A673 (cell line): ENCODE data around the gene PCDH11Y. TPM values are rescaled to one million over a fixed set of nuclear protein-coding genes. Genes with fewer than 3 reads are reported as not detected.
A peak's percentile ranks its signal among the peaks of the same experiment; 100 is the strongest.
"Not testable (repeated sequence)": the region's sequence is repeated elsewhere in the genome, so short reads cannot be mapped to it uniquely, and the experiment has no call there.

Experiments
- Bru-seq: library from RNA; stranded (reverse); fragments of 400-500 nt; gene quantifications from one replicate; lab custom pipeline; 2021; lab: Mats Ljungman, UMichigan
- BruChase-seq, 2 experiments: library from RNA; stranded (reverse); fragments of 400-500 nt; gene quantifications; one replicate each; lab custom pipeline; 2021; lab: Mats Ljungman, UMichigan
- BruUV-seq: library from RNA; stranded (reverse); fragments of 400-500 nt; replicated peaks from 2 replicates; lab custom pipeline; 2021; lab: Mats Ljungman, UMichigan
- CTCF ChIA-PET: fragments of 300-600 bp; sonication (Branson Sonifier 250); formaldehyde crosslinking; loops from one replicate; lab custom pipeline; 2022; ENCODE audit warnings: antibody characterized with exemption; lab: Charles Lee
- POLR2A ChIA-PET: fragments of 300-600 bp; sonication (Branson Sonifier 250); formaldehyde crosslinking; loops from one replicate; lab custom pipeline; 2022; ENCODE audit warnings: antibody characterized with exemption; ENCODE audit not compliant: low non-redundant PET; lab: Charles Lee
- DNase-seq: peaks from one replicate; pipeline ENCODE4 v3.0.0-alpha.2; 2015; ENCODE audit warnings: low spot score
- H3K27ac ChIP-seq: fragments of 200-600 bp; sonication (generic); 2 replicates; pipeline ENCODE4 v1.5.1; 2016; ENCODE audit warnings: mixed run types, low read depth, mild to moderate bottlenecking, mixed read lengths, antibody characterized with exemption, low read length; ENCODE audit not compliant: poor library complexity, severe bottlenecking
- H3K27me3 ChIP-seq: fragments of 200-600 bp; sonication (generic); replicated peaks from 2 replicates; pipeline ENCODE4 v1.6.1; 2017; ENCODE audit warnings: mixed run types, low read depth, mild to moderate bottlenecking, mixed read lengths, antibody characterized with exemption, low read length; ENCODE audit not compliant: insufficient read depth, poor library complexity
- H3K36me3 ChIP-seq: fragments of 200-600 bp; sonication (generic); 2 replicates; pipeline ENCODE4 v1.6.1; 2016; ENCODE audit warnings: mixed run types, mild to moderate bottlenecking, mixed read lengths, antibody characterized with exemption, low read length; ENCODE audit not compliant: insufficient read depth, poor library complexity, severe bottlenecking
- H3K4me1 ChIP-seq: fragments of 200-600 bp; sonication (generic); 2 replicates; pipeline ENCODE4 v1.6.1; 2017; ENCODE audit warnings: mixed run types, mild to moderate bottlenecking, mixed read lengths, antibody characterized with exemption, low read length; ENCODE audit not compliant: insufficient read depth, poor library complexity, severe bottlenecking
- H3K4me3 ChIP-seq: fragments of 200-600 bp; sonication (generic); 2 replicates; pipeline ENCODE4 v1.5.1; 2016; ENCODE audit warnings: low read depth, mixed run types, mild to moderate bottlenecking, mixed read lengths, low read length; ENCODE audit not compliant: poor library complexity, severe bottlenecking
- H3K9me3 ChIP-seq: fragments of 200-600 bp; sonication (generic); 2 replicates; pipeline ENCODE4 v1.6.1; 2016; ENCODE audit warnings: mixed run types, low read depth, mild to moderate bottlenecking, mixed read lengths, antibody characterized with exemption, low read length; ENCODE audit not compliant: poor library complexity, severe bottlenecking
- intact Hi-C: fragments of 100-400 bp; cut with micrococcal nuclease; formaldehyde crosslinking; loops from one replicate; pipeline ENCODE4 v1.10.0; 2022; ENCODE audit not compliant: unreplicated experiment
- long read RNA-seq: library from polyadenylated mRNA; stranded (forward); transcript quantifications from one replicate; pipeline ENCODE4 v2.0.0, GENCODE V29; 2022
- total RNA-seq: library from RNA; stranded (reverse); gene quantifications from 2 replicates; pipeline ENCODE4 v1.2.3, GENCODE V29; 2021

The PCDH11Y gene, protein sequence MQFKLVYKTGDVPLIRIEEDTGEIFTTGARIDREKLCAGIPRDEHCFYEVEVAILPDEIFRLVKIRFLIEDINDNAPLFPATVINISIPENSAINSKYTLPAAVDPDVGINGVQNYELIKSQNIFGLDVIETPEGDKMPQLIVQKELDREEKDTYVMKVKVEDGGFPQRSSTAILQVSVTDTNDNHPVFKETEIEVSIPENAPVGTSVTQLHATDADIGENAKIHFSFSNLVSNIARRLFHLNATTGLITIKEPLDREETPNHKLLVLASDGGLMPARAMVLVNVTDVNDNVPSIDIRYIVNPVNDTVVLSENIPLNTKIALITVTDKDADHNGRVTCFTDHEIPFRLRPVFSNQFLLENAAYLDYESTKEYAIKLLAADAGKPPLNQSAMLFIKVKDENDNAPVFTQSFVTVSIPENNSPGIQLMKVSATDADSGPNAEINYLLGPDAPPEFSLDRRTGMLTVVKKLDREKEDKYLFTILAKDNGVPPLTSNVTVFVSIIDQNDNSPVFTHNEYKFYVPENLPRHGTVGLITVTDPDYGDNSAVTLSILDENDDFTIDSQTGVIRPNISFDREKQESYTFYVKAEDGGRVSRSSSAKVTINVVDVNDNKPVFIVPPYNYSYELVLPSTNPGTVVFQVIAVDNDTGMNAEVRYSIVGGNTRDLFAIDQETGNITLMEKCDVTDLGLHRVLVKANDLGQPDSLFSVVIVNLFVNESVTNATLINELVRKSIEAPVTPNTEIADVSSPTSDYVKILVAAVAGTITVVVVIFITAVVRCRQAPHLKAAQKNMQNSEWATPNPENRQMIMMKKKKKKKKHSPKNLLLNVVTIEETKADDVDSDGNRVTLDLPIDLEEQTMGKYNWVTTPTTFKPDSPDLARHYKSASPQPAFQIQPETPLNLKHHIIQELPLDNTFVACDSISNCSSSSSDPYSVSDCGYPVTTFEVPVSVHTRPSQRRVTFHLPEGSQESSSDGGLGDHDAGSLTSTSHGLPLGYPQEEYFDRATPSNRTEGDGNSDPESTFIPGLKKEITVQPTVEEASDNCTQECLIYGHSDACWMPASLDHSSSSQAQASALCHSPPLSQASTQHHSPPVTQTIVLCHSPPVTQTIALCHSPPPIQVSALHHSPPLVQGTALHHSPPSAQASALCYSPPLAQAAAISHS (N-terminal part only)
- 1.1 and 1.3 TPM in 2 replicates for total RNA-seq
- Bru-seq, nascent RNA, result percentile 15 among the genes with signal in this experiment
- percentile 17 among the genes with signal in this experiment for BruChase-seq, experiment 1, labeled RNA remaining after a 2-hour chase
- percentile 18 among the genes with signal in this experiment for BruChase-seq, experiment 2, labeled RNA remaining after a 6-hour chase
- long read RNA-seq, result 0 reads

DNA sequence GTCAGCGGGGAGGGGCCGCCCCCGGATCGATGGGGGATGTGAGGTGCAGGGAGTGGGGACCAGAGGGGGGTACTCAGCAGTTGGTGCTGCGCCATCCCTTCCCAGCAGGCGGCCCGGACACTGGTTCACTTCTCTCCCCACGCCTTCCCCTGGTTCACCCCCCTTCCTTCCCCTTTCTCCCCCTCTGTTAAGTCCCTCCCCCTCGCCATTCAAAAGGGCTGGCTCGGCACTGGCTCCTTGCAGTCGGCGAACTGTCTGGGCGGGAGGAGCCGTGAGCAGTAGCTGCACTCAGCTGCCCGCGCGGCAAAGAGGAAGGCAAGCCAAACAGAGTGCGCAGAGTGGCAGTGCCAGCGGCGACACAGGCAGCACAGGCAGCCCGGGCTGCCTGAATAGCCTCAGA, at the start of gene PCDH11Y:
Gene PCDH11Y, plus strand, starts transcription at position 240 of the 400 bp plus-strand sequence. CDS start 56,804 bp downstream, outside the sequence.
- BruUV-seq, H3K9me3 ChIP-seq, DNase-seq, H3K4me3 ChIP-seq, CTCF ChIA-PET, H3K4me1 ChIP-seq, intact Hi-C loops, POLR2A ChIA-PET, H3K27ac ChIP-seq, H3K27me3 ChIP-seq, H3K36me3 ChIP-seq: not testable (repeated sequence)

GRCh38 chrY:4967894-4968293, 32.2 kb upstream of the PCDH11Y start:
- DNase-seq, CTCF ChIA-PET, H3K36me3 ChIP-seq, BruUV-seq, POLR2A ChIA-PET, H3K27ac ChIP-seq, H3K4me1 ChIP-seq, H3K9me3 ChIP-seq, H3K27me3 ChIP-seq, H3K4me3 ChIP-seq, intact Hi-C loops: not testable (repeated sequence)

DNA sequence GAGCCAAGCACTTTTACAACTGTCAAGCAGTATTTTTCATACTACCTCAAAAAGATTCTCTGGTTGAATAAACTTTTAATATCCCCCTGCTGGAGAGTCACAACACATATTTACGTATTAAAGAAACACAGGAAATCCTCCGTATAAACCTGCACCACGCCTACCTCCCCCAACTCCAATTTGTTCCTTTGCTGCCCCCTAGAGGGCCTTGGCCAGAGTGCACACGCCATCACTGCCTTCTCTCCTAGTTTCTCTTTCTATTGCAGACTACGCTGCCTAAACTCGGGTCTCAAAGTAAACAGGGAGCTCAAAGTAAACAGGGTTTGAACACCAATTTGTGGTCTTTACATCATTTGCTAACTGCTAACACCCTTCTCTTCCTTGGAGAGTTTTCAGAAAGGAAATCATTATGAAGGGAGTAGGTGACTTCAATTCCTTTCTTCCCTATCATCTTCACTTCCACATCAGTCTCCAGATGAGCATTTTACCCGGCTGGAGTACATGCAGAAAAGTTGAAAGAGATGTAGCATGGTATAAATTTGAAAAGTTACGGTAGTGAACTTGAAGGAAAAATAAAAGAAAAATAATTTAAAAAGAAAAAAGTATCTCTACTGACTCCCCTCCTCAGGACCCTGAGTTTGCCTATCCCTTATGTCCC, 8.2 kb upstream of the PCDH11Y start:
- H3K27ac ChIP-seq, H3K4me1 ChIP-seq, H3K4me3 ChIP-seq, BruUV-seq, CTCF ChIA-PET, H3K36me3 ChIP-seq, H3K27me3 ChIP-seq, H3K9me3 ChIP-seq, DNase-seq, intact Hi-C loops, POLR2A ChIA-PET: not testable (repeated sequence)

GRCh38 chrY:4994892-4995291, 5.2 kb upstream of the PCDH11Y start:
- POLR2A ChIA-PET, H3K4me3 ChIP-seq, CTCF ChIA-PET, H3K27ac ChIP-seq, H3K36me3 ChIP-seq, intact Hi-C loops, DNase-seq, H3K4me1 ChIP-seq, H3K27me3 ChIP-seq, BruUV-seq, H3K9me3 ChIP-seq: not testable (repeated sequence)

DNA sequence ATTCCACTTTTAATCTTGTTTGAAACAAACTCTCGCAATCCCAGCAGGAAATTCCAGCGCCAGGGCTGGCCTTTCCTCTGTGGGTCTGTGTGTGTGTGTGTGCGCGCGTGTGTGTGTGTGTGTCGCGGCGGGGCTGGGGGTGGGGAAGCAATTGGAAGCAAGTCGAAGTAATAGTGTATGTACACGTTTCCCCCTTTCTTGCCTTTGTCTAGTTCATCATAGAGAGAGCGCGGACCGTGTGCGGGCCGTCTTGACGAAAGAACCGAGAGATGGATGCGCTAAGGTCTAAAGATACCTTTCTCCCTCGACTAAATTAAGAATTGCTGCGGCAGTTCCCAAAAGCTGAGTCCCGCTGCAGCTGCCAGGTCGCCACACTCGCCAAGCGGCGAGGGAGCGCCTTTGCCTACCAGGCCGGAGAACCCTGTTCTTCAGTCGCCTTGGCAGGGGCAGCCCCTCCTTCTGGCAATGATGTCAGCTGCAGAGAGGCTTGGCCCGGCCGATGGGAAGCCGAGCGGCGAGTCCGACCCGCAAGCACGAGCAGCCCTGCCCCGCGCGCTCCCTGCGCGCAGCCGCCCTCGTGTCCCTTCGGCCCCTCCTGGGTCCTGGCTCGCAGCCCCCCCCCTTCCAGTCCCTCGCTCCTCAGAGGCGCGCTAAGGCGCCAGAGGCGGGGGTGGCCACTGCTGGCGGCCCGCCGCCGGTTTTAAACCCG, 2.5 kb downstream of the PCDH11Y start:
- H3K9me3 ChIP-seq, H3K27ac ChIP-seq, intact Hi-C loops, H3K36me3 ChIP-seq, BruUV-seq, H3K4me3 ChIP-seq, CTCF ChIA-PET, DNase-seq, H3K4me1 ChIP-seq, POLR2A ChIA-PET, H3K27me3 ChIP-seq: not testable (repeated sequence)

DNA sequence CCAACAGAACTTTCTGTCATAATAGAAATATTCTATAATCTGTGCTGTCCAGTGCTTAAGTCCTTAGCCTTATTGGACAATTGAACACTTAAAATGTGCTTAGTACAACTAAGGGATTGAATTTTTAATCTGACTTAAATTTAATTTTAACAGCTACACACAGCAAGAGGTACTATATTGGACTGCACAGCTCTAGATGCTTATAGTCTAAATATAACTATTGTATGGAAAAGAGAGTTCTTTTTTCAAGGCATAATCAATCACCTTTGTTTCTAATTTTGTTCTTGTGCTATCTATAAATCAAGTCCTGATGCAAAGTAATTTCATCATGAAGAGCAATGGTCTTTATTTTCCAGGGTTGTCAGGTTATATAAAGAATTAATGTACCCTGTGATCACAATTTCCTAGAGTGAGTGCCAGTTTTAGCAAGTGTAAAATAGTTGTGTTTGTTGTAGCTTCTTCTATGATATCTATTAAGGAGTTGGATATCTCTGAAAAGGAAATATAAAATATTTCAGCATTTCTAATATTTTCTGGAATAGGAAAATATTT, 39.0 kb downstream of the PCDH11Y start:
- H3K9me3 ChIP-seq, DNase-seq, H3K27ac ChIP-seq, intact Hi-C loops, CTCF ChIA-PET, POLR2A ChIA-PET, H3K27me3 ChIP-seq, H3K36me3 ChIP-seq, BruUV-seq, H3K4me3 ChIP-seq, H3K4me1 ChIP-seq: not testable (repeated sequence)
